Left lung (tissue), 10 donors: ENCODE data around the gene PHYH. TPM values are rescaled to one million over a fixed set of nuclear protein-coding genes. Genes with fewer than 3 reads are reported as not detected.

Source experiments
- ATAC-seq: fragments of 200-7000 bp; cut with Tn5 transposase; one replicate; pipeline ENCODE4 v1.9.1; 2020; ENCODE audit warnings: moderate library complexity
- DNase-seq, 4 donors: peaks; one replicate each; pipeline ENCODE4 v3.0.0-alpha.2; 2013 to 2020
- H3K27ac ChIP-seq, 2 donors: fragments of 200-600 bp; sonication (generic) in 1 of 2; one replicate each; pipeline versions ENCODE4 v1.5.0 to v1.8.0; 2020 to 2021
- H3K27me3 ChIP-seq, 2 donors: fragments of 200-600 bp; sonication (generic) in 1 of 2; one replicate each; pipeline versions ENCODE4 v1.5.0 to v1.8.0; 2020 to 2021
- H3K36me3 ChIP-seq, 2 donors: fragments of 200-600 bp; sonication (generic) in 1 of 2; one replicate each; pipeline versions ENCODE4 v1.5.0 to v1.8.0; 2020 to 2021
- H3K4me1 ChIP-seq, 2 donors: fragments of 200-600 bp; one replicate each; pipeline ENCODE4 v1.8.0; 2021
- H3K4me3 ChIP-seq, 2 donors: fragments of 200-600 bp; sonication (generic) in 1 of 2; one replicate each; pipeline versions ENCODE4 v1.5.0 to v1.8.0; 2020 to 2021; ENCODE audit warnings: mild to moderate bottlenecking in 1 of 2
- H3K9me3 ChIP-seq, 2 donors: fragments of 200-600 bp; sonication (generic) in 1 of 2; one replicate each; pipeline versions ENCODE4 v1.5.0 to v1.8.0; 2020 to 2021
- CTCF ChIP-seq, 2 donors: fragments of 200-600 bp; sonication (generic) in 1 of 2; IDR thresholded peaks; one replicate each; pipeline versions ENCODE4 v1.5.0 to v1.8.0; 2021; ENCODE audit warnings: antibody characterized with exemption in 2 of 2
- intact Hi-C, 2 donors: fragments of 100-400 bp; cut with DNase I; formaldehyde crosslinking; loops; one replicate each; pipeline versions ENCODE4 v1.11.2 to v1.14.2; 2022
- polyA plus RNA-seq, 6 donors: library from polyadenylated mRNA; unstranded; fragments of 120-200 nt; gene quantifications; one replicate each; pipeline ENCODE4 v1.2.1, GENCODE V29; 2013; ENCODE audit not compliant: insufficient read length in 6 of 6
- total RNA-seq, 2 donors: library from RNA; stranded (reverse); fragmentation: NEBNext Ultra II Directional; extraction: Animal tissue kit (Norgen Biotek cat#: 25700); gene quantifications; one replicate each; pipeline ENCODE4 v1.2.1, GENCODE V29; 2021
- donor health status: DM: no; HTN: yes; CAD: no.
- donor health status: DM: no; HTN: no; CAD: no.

Gene PHYH
- total and polyA plus RNA-seq, 8 donors = 26.4 to 46.9 (median 31.1) TPM

GRCh38 chr10:13315361-13315760, 15.5 kb upstream of the PHYH start:
- intact Hi-C loops = no loop called here
- no peaks in the 10 kb centered on the region for H3K4me1 ChIP-seq
- H3K27me3 ChIP-seq = no peaks in the 10 kb centered on the region
- no peaks in the 10 kb centered on the region for H3K9me3 ChIP-seq
- no peak overlapping the region for H3K4me3 ChIP-seq
- no peak for TF ChIP-seq CTCF (IDR thresholded peaks at IDR 0.05)
- peaks cover 0 to 24% of the 10 kb centered on the region in 2 donors for H3K36me3 ChIP-seq
- ATAC-seq (no peak), DNase-seq (no peak)
- H3K27ac ChIP-seq = no peak overlapping the region

- no peaks in the 10 kb centered on the region for H3K9me3 ChIP-seq
- no peak overlapping the region for H3K27ac ChIP-seq
- ATAC-seq = no peak
- TF ChIP-seq CTCF (IDR thresholded peaks at IDR 0.05) = no peak
- H3K27me3 ChIP-seq = no peaks in the 10 kb centered on the region
- H3K36me3 ChIP-seq = no peaks in the 10 kb centered on the region
- no peaks in the 10 kb centered on the region for H3K4me1 ChIP-seq
- no peak overlapping the region for H3K4me3 ChIP-seq
- DNase-seq = no peak
- intact Hi-C loops = no loop called here
Observed at GRCh38 chr10:13311177-13311575, 11.3 kb upstream of the PHYH start.

- no peak for DNase-seq
- H3K36me3 ChIP-seq = no peaks in the 10 kb centered on the region
- no peak for ATAC-seq
- intact Hi-C loops = no loop called here
- no peaks in the 10 kb centered on the region for H3K9me3 ChIP-seq
- no peak overlapping the region for H3K4me3 ChIP-seq
- no peak for TF ChIP-seq CTCF (IDR thresholded peaks at IDR 0.05)
- H3K27me3 ChIP-seq = no peaks in the 10 kb centered on the region
- H3K27ac ChIP-seq = no peak overlapping the region
- H3K4me1 ChIP-seq = no peaks in the 10 kb centered on the region
Observed at GRCh38 chr10:13310518-13311176, 10.8 kb upstream of the PHYH start.

- Histone ChIP-seq H3K9me3 (no peaks in the 10 kb centered on the region), H3K36me3 (no peaks in the 10 kb centered on the region), H3K4me1 (no peaks in the 10 kb centered on the region), H3K4me3 (no peak overlapping the region), H3K27me3 (no peaks in the 10 kb centered on the region), H3K27ac (no peak overlapping the region)
- intact Hi-C loops = no loop called here
- TF ChIP-seq CTCF (IDR thresholded peaks at IDR 0.05) = no peak
- DNase-seq (no peak), ATAC-seq (no peak)
Observed at GRCh38 chr10:13309792-13310191, 9.9 kb upstream of the PHYH start.

GRCh38 chr10:13308096-13308495, 8.2 kb upstream of the PHYH start:
- Histone ChIP-seq H3K27ac (no peak overlapping the region), H3K36me3 (no peaks in the 10 kb centered on the region), H3K4me1 (no peaks in the 10 kb centered on the region), H3K4me3 (no peak overlapping the region), H3K27me3 (no peaks in the 10 kb centered on the region), H3K9me3 (no peaks in the 10 kb centered on the region)
- no peak for TF ChIP-seq CTCF (IDR thresholded peaks at IDR 0.05)
- intact Hi-C loops = no loop called here
- DNase-seq (peak in 1 of 4 donors; percentile 31), ATAC-seq (no peak)
